ENCODE measurements around the gene TRHDE. TPM values are rescaled to one million over a fixed set of nuclear protein-coding genes. Genes with fewer than 3 reads are reported as not detected.

Gene TRHDE
- total RNA-seq, 1 donor from 2014 or later, result 26.9 TPM

DNA sequence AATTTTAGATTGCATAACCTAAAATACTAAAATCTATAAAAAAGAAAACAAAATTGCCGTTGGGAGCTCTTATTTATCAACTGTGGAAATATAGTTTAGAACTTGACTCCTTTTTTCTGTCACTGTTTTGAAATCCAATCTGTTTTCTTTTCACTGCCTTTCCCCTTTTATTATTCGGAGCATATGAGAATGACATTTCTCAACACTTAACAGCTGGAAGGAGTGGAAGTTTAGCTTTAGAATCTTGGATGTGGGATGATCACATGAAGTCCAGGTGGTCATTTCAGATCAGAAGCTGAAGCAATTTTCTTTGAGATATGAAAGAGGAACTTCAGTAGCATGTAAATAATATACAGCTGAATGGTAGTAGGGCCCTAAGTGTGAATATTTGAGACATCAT, 16.7 kb downstream of the TRHDE start:
- H3K4me3 ChIP-seq (ENCODE audit: low read depth, low read length), result no peak overlapping the region
- TF ChIP-seq, protein P1, sequence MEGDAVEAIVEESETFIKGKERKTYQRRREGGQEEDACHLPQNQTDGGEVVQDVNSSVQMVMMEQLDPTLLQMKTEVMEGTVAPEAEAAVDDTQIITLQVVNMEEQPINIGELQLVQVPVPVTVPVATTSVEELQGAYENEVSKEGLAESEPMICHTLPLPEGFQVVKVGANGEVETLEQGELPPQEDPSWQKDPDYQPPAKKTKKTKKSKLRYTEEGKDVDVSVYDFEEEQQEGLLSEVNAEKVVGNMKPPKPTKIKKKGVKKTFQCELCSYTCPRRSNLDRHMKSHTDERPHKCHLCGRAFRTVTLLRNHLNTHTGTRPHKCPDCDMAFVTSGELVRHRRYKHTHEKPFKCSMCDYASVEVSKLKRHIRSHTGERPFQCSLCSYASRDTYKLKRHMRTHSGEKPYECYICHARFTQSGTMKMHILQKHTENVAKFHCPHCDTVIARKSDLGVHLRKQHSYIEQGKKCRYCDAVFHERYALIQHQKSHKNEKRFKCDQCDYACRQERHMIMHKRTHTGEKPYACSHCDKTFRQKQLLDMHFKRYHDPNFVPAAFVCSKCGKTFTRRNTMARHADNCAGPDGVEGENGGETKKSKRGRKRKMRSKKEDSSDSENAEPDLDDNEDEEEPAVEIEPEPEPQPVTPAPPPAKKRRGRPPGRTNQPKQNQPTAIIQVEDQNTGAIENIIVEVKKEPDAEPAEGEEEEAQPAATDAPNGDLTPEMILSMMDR (conservative IDR thresholded peaks at IDR 0.05; ENCODE audit: low read depth, low read length), result no peak
- no peak for DNase-seq (ENCODE audit: low read depth)

DNA sequence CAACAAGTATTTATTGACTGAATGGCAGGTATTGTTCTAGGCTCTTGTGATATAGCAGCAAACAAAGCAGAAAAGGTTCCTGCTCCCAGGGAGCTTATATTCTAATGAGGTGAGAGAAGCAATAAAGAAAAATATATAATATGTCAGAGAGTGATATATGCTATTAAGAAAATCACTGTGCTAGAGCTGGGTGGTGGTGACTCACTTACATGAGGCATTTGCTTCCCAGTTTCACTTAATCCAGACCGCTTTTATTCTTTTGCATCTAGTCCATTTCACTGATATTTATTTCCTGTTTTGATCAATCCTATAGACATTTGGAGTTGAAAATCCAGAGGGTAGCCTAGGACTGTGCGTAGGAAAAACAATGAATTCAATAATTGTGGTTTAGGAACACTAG, 17.5 kb downstream of the TRHDE start:
- TF ChIP-seq, protein P1 (conservative IDR thresholded peaks at IDR 0.05; ENCODE audit: low read depth, low read length), result no peak
- DNase-seq (ENCODE audit: low read depth), result no peak
- no peak overlapping the region for H3K4me3 ChIP-seq (ENCODE audit: low read depth, low read length)

DNA sequence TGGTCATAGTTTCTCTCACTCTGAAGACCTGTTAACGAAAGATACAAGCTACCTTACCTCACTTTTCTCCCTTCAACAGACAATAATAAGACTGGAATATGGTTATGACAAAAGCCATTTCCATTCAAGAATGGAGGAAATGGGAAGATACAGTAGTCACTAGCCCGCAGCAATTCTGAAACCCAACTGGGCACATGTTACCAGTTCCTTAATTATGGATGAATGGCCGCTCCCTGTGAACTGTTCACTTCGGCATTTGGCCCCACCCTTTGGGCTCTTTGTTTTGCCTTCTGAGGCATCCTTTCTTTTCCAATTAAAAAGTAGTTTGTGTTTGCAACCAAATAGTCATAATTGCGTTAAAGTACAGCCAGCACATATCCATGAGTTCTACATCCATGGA, 19.0 kb downstream of the TRHDE start:
- TF ChIP-seq, protein P1 (conservative IDR thresholded peaks at IDR 0.05; ENCODE audit: low read depth, low read length), result no peak
- no peak for DNase-seq (ENCODE audit: low read depth)
- no peak overlapping the region for H3K4me3 ChIP-seq (ENCODE audit: low read depth, low read length)

- no peak for DNase-seq (ENCODE audit: low read depth)
- TF ChIP-seq, protein P1 (conservative IDR thresholded peaks at IDR 0.05; ENCODE audit: low read depth, low read length), result no peak
Measured at GRCh38 chr12:72293701-72294100, 21.5 kb downstream of the TRHDE start.

GRCh38 chr12:72295101-72295500, 22.9 kb downstream of the TRHDE start:
- H3K4me3 ChIP-seq (ENCODE audit: low read depth, low read length), result no peak overlapping the region
- DNase-seq (ENCODE audit: low read depth), result no peak
- TF ChIP-seq, protein P1 (conservative IDR thresholded peaks at IDR 0.05; ENCODE audit: low read depth, low read length), result no peak

More at GRCh38 chr12:72293701-72294100, 21.5 kb downstream of the TRHDE start:
- H3K4me3 ChIP-seq (ENCODE audit: low read depth, low read length), result no peak overlapping the region

DNA sequence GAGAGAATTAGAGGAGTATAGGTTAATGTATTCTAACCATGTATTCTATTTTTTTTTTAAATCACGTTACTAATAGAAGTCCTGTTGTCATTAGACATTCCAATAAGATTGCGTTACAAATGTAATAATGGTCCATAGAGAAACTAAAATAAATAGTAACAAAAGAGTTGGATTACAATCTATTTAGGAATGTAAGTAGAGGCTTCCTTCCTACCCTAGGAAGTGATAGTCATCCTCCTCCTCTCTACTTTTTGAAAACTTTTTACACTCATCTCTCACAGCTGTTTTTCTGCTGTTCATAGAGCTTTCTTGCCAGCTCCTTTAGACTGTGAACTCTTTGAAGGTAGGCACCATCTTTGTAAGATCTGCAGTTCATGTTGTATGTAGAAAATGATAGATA, 23.6 kb downstream of the TRHDE start:
- H3K4me3 ChIP-seq (ENCODE audit: low read depth, low read length), result no peak overlapping the region
- DNase-seq (ENCODE audit: low read depth), result no peak
- TF ChIP-seq, protein P1 (conservative IDR thresholded peaks at IDR 0.05; ENCODE audit: low read depth, low read length), result no peak

DNA sequence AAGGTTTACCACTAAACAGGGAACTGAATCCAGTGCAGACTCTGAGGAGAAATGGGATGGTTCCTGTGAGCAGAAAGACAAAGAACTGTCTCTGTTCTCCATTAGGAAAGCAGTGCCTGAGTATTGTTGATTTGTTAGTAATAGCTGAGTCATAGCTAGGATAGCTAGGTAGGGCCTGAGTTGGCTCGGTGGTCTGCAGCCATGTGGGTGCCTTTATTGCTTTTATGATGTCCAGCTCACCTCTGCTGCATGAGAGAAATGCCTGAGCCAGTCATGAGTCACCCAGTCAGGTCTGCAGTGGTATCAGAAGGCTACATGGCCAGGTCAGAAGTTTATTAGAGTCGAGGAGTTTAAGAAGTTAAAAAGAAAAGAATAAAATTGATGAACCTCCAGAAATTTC, 24.2 kb downstream of the TRHDE start:
- TF ChIP-seq, protein P1 (conservative IDR thresholded peaks at IDR 0.05; ENCODE audit: low read depth, low read length), result no peak
- DNase-seq (ENCODE audit: low read depth), result peak; percentile 81
- H3K4me3 ChIP-seq (ENCODE audit: low read depth, low read length), result no peak overlapping the region
